Anterior cingulate cortex (tissue), 58 donors: Measurements from ENCODE around the gene ATP5F1E.
"Not testable (repeated sequence)": the region's sequence is repeated elsewhere in the genome, so short reads cannot be mapped to it uniquely, and the experiment has no call there.

Experiments
- DNase-seq, 58 donors: peaks; one replicate each; lab custom pipeline; 2025; lab: John Stamatoyannopoulos, UW

Gene ATP5F1E

DNA sequence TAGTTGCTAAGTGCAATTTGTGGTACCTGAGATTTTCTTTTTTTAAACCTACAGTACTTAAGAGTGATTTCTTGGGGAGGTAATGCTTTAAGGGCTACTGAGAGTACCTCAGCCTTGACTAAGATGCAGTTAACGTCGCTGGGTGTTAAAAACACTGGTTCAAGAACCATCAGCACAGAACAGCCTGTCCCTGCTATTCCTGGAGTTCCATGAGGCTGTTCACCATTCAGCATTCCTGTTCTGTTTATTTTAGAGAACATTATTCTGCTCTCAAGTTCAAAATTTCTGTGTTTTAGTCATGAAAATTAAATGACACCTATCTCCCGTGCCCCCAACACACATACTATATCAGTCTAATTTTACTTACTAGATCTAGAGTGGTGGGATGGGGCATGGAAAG is 12.2 kb upstream of the ATP5F1E start:
- DNase-seq, result no peak

DNA sequence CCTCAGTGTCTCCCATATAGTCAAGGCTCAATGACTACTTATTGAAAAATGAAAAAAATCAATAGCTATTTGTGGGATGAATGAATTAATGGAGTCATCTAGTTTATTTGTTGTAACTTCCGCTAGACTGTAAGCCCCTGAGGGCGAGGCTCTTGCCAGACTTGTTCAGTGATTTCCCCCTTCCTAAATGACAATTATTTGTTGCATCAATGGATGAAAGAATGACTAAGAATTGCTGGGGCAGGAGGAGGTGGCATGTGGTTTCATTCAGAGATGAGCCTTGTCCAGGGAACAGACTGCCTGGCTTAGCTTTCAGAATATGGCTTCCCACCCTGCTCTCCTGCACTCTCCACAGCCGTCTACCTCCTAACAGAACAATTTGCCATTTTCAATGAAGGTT is 11.6 kb upstream of the ATP5F1E start:
- DNase-seq, result no peak

DNA sequence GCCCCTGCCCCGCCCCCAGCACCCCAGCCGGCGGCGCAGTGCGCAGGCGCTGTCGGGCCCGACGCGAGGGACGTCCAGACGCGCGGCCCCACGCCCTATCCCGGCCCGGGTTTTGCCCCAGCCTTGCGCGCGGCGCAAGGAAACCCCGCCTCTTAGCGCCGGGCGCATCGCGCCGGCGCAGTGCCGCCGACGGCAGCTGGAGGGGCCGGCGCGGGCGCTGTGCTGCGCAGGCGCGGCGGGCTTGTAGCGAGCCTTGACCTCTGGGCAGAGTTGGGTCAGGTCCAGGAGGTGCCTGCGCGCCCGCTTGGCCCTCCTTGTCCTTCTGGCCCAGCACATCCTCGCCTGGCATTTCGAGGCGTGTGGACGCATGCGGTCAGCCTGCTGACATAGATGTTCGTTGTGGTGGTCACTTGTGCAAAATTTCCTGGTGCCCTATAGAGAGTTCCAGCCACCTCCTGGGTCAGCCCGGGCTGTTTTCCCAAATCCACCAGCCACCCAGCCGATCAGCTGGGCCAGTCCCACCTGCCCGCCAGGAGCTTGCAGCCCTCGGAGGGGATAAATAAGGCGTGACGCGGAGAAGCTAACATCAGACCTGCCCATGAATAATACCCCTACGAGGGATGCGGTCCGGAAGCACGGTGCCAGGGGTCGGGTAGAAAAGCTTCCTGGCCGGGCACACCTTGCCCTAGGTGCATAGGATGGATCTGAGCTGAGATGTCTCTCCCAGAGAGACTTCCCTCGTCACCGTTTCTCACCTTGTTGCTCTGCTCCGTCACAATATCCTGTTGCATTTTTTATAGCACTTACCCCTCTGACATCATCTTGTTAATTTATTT is 10.9 kb upstream of the ATP5F1E start:
- DNase-seq, result peak in 57 of 58 donors; percentile 32 to 93 (median 85)

DNA sequence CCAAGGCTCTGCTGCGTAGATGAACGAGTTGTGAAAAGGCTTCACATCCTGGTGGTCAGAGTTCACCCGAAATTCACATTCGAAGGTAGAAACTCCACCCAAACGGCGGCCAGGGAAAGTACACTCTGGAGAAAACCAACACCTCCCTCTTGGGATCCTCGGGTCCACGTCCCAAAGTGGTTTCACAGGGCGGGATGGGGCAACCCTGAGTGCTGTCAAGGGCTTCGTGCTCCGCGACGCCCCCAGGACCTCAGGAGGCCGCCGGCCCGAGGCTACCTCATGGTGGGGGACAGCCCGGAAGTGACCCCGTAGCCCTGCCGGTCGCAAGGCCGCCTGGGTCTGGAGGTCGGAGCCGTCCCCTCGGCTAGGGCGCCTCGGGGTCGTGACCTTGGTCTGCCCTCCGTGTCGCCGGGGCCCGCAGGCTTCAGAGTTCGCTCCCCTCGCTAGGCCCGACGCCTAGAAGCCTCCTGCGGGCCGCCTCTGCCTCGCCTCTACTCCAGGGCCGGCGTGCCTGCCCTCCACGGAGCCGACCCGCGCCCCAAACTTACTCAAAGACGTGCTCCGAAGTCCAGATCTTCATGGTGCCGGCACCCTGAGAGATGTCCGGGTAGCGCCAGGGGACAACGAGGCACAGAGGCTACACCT is 10.1 kb upstream of the ATP5F1E start, which contains the start of gene PRELID3B:
Gene PRELID3B (minus strand): TSS at position 636 of the 645 bp plus-strand sequence. CDS start 56 bp downstream, at position 580.
- DNase-seq, result peak in 4 of 58 donors; percentile 34 to 52 (median 46)

GRCh38 chr20:59041487-59041886 is 9.4 kb upstream of the ATP5F1E start:
- not testable (repeated sequence) for DNase-seq

GRCh38 chr20:59040667-59041066 is 8.5 kb upstream of the ATP5F1E start:
- no peak for DNase-seq

DNA sequence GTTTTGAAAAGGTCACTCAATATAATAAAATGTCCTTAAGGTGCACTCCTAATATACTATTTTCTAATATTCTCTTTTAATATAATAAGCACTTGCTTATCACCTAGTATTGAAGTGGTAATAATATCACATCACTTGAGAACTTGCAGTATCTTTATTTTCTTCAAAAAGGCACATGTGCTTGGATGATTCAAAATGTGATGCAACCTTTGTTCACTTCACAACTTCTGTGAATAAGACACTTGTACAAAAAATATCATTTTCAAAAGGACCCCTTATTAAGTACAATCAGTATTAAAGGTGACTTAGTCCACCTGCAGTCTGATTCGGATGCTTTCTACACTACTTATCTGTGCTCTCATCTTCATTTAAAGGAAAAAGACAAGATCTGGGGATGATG is 7.1 kb upstream of the ATP5F1E start:
- no peak for DNase-seq

- DNase-seq, result no peak
Measured at GRCh38 chr20:59037386-59037785, 5.3 kb upstream of the ATP5F1E start.

DNA sequence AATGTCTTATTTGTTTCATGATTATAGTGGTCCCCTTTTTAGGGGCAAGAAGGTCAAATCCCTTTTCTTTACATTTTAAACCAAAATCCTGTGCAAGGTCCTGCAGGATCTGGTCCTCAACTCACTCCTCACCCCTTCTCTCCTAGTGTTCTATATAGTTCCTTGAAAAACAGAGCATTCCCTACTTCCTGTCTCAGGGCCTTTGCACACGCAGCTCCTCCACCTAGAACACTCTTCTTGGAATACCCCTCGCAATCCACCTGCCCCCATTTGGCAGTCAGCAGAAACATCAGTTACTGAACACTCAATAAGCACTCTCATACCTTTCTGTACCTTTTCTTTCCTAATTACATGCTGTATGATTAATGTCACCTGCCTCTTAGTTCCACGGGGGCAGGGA is 3.2 kb upstream of the ATP5F1E start:
- no peak for DNase-seq

GRCh38 chr20:59033616-59034165 is 1.6 kb upstream of the ATP5F1E start:
- no peak for DNase-seq

GRCh38 chr20:59033093-59033492 is 958 bp upstream of the ATP5F1E start:
- DNase-seq, result no peak

DNA sequence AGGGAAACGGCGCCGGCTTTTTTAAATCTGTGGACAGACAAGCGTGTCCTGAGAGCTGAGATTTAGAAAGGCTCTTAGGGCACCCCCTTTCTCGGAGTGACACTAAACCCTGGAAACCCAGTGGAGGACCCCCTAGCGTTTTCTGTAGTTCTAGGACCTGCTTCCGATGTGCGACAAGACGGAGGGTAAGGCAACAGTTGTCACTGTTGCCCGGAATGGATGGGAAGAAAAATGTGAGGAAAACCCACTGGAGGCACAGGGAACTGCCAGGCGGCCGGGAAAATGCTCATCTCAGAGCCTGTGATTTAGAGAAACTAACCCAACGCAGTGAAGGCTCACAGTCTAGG is 551 bp upstream of the ATP5F1E start:
- peak in 2 of 58 donors; percentile 53 to 59 for DNase-seq

DNA sequence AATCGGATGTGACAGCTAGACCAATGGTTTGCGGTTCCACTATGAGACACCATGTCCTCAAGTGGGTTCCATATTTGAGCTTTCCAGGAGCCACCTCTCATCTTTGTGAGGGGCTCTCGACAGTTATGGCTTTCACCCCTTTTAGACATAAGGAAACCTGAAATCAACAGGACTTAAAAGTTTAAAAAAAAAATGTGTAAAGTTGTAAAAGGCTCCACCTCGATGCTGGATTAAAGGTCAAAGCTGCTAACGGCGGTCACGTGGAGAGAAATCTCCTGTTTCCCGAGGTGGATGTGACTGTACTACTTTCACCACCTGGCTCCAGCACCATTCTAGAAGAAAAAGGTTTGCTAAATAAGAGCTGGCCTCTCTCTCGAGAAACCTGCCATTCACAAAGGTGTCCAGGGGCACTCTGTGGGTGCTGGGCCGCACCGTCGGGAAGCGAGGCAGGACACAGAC is 542 bp downstream of the ATP5F1E start:
- DNase-seq, result no peak

DNA sequence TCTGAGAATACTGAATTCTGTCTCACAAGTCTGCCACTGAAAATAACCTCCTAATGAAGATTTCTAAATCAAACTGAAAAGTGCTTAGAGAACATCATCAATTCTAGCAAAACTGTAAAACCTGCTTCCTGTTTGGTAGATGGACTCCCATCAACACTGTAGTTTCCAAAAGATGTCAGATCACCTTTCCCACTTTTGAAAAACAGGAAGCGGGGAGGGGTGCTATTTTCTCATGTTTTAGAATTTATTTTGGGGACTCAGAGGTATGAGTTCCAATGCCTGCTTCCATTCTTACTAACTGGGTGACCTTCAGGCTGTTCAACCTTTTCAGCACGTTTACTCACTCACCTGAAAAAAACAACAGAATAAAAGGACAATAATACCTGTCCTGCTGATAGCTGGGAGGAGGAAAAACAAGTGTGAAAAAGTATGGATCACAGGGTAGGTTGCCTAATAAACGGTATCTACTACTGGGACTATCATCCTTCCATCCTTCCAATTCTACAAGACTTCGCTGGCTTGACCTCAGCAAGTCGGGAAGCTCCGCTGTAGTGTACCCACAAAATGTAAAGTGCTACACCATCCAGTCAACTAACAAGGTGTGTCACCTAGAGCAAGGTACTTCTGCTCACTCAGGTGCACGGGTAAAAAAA is 1.1 kb downstream of the ATP5F1E start:
- DNase-seq, result no peak

DNA sequence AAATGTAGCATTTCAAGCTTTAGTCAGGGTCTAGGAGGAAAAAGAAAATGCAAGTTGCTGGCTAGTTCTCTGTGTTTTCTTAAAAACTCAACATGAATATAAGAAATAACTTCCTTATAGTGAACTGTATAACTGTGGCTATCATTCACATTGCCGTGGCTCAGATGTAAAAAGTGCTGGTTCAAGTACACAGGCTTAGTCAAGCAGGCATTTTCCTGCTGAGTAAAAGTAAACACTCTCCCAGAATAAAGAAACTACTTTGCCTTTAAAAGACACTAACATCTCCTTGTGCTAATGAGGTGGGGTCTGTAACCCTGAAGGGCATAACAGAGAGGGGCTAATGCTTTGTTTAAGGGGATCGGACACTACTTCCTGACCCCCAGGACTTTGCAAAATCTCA is 3.3 kb downstream of the ATP5F1E start:
- DNase-seq, result no peak

GRCh38 chr20:59027741-59028320 is 4.3 kb downstream of the ATP5F1E start:
- DNase-seq, result no peak

DNA sequence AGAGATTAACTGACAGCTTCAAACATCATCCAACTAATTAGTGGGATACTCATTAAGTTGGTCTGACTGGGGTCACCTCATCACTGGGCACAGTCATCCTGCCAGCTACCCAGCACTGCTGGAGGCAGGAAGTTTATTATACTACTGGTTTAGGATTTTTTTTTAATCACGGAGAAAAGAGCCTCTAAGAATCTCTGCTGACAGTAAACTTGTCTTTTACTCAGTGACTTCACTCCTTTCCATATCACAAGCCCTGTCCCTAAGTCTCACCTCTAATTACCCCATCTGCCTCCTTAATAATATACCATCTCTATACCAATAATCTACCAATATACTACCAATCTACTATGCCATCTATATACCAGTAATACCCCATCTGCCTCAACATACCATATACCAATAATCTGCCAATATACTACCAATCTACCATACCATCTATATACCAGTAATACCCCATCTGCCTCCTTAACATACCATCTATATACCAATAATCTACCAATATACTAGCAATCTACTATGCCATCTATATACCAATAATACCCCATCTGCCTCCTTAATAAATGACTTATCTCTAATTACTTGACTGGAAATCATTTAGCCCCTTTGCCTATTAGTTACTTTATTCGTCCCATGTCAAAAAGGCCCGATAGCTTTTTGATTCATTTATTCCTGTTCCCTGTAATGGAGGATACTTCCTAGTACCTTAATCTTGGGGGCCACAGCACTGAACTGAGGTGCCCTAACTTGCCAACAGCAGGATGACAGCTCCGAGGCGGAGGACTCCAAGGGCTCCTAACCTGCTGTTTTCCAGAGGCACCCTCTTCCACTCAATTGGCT is 5.0 kb downstream of the ATP5F1E start:
- no peak for DNase-seq

DNA sequence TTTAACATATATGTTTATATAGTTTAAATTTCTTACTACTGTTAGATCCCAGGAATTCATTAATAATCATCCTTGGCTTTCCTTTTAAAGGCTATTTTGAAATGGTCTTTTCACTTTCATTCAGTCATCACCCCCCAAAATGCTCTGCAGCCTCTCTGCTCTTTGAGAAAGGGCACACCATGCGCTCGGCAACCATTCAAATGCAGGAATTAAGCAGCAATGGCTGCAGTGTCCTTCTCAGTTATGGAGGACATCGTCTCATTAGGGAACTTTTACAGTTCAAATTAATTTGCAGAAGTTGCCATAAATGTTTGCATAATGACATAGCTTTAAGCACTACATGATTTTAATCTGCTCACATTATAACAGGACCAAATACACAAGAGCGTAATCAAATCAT is 6.6 kb downstream of the ATP5F1E start:
- DNase-seq, result no peak

DNA sequence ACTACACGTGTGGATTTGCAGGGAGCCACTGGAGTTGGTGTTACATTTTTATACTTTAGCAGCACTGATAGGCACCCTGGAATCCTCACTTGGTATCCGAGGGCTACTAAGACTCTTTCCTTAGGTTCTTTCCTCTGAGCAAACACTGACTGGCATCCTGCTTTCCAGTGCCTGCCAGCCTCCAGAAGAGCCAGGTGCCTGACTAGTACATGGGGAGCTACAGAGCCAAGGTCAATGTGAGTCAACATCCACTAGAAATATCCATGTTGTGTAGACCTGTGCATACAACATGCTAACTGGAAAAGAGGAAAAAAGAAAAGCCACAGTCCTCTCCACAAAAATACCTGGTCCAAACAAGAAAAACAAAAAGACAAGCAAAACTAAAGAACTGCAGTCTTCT is 7.0 kb downstream of the ATP5F1E start:
- no peak for DNase-seq

- DNase-seq, result no peak
Measured at GRCh38 chr20:59024111-59024530, 8.0 kb downstream of the ATP5F1E start.
